HL-60 (cell line): ENCODE measurements around the gene RCAN3.

Experiments used
- DNase-seq, 2 experiments: peaks; one replicate each; pipeline ENCODE4 v3.0.0-alpha.2; 2010 to 2020; ENCODE audit warnings: low read depth in 1 of 2, low spot score in 1 of 2
- H3K27ac ChIP-seq: fragments of 250-450 bp; sonication (Bioruptor Pico); replicated peaks from 2 replicates; pipeline ENCODE4 v1.5.1; 2020; ENCODE audit warnings: mild to moderate bottlenecking, moderate library complexity
- H3K27me3 ChIP-seq: fragments of 250-450 bp; sonication (Bioruptor Pico); 2 replicates; pipeline ENCODE4 v1.5.1; 2021; ENCODE audit warnings: mild to moderate bottlenecking, moderate library complexity; ENCODE audit not compliant: insufficient read depth, poor library complexity, severe bottlenecking
- H3K4me3 ChIP-seq: replicated peaks from 2 replicates; pipeline ENCODE4 v1.5.1; 2011; ENCODE audit warnings: mild to moderate bottlenecking, control low read depth, low read length; ENCODE audit not compliant: insufficient read depth
- GABPA ChIP-seq: IDR thresholded peaks from 2 replicates; pipeline ENCODE4 v1.6.1; 2012; ENCODE audit warnings: low read depth
- POLR2AphosphoS5 ChIP-seq: IDR thresholded peaks from 2 replicates; pipeline ENCODE4 v1.6.1; 2012; ENCODE audit warnings: low read depth
- SPI1 ChIP-seq: IDR thresholded peaks from 2 replicates; pipeline ENCODE4 v1.6.1; 2012; ENCODE audit warnings: low read depth, mild to moderate bottlenecking, borderline replicate concordance
- TF ChIP-seq, protein P1 (sequence below): IDR thresholded peaks from one replicate; pipeline ENCODE4 v1.5.1; 2011; ENCODE audit warnings: low read length, control low read depth, inconsistent platforms; ENCODE audit not compliant: insufficient read depth
- TF ChIP-seq, protein P2 (sequence below): IDR thresholded peaks from 2 replicates; pipeline ENCODE4 v1.6.1; 2012; ENCODE audit warnings: low read depth; ENCODE audit not compliant: insufficient replicate concordance

Gene RCAN3

GRCh38 chr1:24535021-24535424, 32.4 kb downstream of the RCAN3 start:
- Histone ChIP-seq H3K4me3 (peak overlapping the region; percentile 51), H3K27ac (peak overlapping the region; percentile 45; the same call in 1 of the 2 replicates), H3K27me3 (no peaks in the 10 kb centered on the region)
- peak in 1 of 2 experiments; percentile 39 for DNase-seq
- TF ChIP-seq POLR2AphosphoS5: no peak
- no peak for TF ChIP-seq SPI1
- no peak for TF ChIP-seq GABPA
- TF ChIP-seq, protein P1, sequence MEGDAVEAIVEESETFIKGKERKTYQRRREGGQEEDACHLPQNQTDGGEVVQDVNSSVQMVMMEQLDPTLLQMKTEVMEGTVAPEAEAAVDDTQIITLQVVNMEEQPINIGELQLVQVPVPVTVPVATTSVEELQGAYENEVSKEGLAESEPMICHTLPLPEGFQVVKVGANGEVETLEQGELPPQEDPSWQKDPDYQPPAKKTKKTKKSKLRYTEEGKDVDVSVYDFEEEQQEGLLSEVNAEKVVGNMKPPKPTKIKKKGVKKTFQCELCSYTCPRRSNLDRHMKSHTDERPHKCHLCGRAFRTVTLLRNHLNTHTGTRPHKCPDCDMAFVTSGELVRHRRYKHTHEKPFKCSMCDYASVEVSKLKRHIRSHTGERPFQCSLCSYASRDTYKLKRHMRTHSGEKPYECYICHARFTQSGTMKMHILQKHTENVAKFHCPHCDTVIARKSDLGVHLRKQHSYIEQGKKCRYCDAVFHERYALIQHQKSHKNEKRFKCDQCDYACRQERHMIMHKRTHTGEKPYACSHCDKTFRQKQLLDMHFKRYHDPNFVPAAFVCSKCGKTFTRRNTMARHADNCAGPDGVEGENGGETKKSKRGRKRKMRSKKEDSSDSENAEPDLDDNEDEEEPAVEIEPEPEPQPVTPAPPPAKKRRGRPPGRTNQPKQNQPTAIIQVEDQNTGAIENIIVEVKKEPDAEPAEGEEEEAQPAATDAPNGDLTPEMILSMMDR: no peak
- TF ChIP-seq, protein P2, sequence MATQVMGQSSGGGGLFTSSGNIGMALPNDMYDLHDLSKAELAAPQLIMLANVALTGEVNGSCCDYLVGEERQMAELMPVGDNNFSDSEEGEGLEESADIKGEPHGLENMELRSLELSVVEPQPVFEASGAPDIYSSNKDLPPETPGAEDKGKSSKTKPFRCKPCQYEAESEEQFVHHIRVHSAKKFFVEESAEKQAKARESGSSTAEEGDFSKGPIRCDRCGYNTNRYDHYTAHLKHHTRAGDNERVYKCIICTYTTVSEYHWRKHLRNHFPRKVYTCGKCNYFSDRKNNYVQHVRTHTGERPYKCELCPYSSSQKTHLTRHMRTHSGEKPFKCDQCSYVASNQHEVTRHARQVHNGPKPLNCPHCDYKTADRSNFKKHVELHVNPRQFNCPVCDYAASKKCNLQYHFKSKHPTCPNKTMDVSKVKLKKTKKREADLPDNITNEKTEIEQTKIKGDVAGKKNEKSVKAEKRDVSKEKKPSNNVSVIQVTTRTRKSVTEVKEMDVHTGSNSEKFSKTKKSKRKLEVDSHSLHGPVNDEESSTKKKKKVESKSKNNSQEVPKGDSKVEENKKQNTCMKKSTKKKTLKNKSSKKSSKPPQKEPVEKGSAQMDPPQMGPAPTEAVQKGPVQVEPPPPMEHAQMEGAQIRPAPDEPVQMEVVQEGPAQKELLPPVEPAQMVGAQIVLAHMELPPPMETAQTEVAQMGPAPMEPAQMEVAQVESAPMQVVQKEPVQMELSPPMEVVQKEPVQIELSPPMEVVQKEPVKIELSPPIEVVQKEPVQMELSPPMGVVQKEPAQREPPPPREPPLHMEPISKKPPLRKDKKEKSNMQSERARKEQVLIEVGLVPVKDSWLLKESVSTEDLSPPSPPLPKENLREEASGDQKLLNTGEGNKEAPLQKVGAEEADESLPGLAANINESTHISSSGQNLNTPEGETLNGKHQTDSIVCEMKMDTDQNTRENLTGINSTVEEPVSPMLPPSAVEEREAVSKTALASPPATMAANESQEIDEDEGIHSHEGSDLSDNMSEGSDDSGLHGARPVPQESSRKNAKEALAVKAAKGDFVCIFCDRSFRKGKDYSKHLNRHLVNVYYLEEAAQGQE: no peak

DNA sequence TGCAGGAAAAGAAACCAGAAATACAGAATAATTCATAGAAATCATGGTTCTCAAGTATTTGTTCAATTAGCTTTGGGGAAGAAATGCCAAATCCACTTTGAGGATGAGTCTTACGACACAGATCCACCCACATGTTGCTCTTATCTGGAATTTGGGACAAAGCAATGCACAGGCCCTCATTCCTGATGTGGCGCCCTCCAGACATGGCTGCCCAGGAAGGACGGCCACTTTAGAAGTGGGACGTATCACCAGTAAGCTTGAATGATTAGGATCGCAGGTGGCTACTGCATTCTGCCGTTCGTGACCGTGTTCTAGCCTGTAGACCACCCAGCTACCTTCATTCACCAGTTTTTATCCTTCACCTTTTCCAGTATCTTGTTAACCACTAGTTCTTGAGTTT, 33.1 kb downstream of the RCAN3 start:
- TF ChIP-seq SPI1 (no peak), GABPA (no peak), POLR2AphosphoS5 (no peak)
- TF ChIP-seq, protein P2: no peak
- TF ChIP-seq, protein P1: no peak
- no peak for DNase-seq
- Histone ChIP-seq H3K27ac (no peak overlapping the region), H3K4me3 (no peak overlapping the region), H3K27me3 (no peaks in the 10 kb centered on the region)

DNA sequence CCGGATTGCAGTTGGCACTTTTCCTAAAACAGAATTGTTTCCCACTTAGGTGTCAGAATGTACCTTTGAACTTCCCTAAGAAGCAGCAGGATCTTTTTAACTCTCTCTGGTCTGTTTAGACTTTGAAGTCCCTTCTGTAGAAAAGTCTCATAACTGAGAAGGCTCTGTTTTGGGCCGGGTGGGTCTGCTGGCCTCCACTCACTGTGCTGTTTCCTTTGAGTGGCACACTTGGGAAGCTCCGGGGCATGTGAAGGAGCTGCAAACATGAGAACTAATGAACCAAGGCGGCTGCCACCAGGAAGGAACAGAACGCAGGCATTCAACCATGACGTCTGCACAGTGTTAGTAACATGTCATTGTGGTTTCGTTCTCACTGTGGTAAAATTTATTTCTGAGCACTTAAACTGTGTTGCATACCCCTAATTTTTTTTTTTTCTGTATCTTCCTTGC, 33.8 kb downstream of the RCAN3 start:
- Histone ChIP-seq H3K27ac (no peak overlapping the region), H3K27me3 (no peaks in the 10 kb centered on the region), H3K4me3 (no peak overlapping the region)
- TF ChIP-seq SPI1 (no peak), GABPA (no peak), POLR2AphosphoS5 (no peak)
- TF ChIP-seq, protein P2: no peak
- TF ChIP-seq, protein P1: no peak
- peak in 1 of 2 experiments; percentile 6 for DNase-seq
